ENCODE data around the gene TAF3.

Gene TAF3

GRCh38 chr10:8057636-8058273, 239.4 kb downstream of the TAF3 start:
- DNase-seq (ENCODE audit: insufficient read length, low spot score) (no peak), FAIRE-seq (no peak)
- no peak for TF ChIP-seq CTCF (IDR thresholded peaks at IDR 0.05; ENCODE audit: insufficient read depth, missing control alignments)

GRCh38 chr10:8058274-8059111, 240.2 kb downstream of the TAF3 start:
- FAIRE-seq = no peak

GRCh38 chr10:8059191-8059936, 241.1 kb downstream of the TAF3 start:
- FAIRE-seq = no peak
- DNase-seq (ENCODE audit: insufficient read length, low spot score) = no peak
- TF ChIP-seq CTCF (IDR thresholded peaks at IDR 0.05; ENCODE audit: insufficient read depth, missing control alignments) = no peak

More at GRCh38 chr10:8058274-8059111, 240.2 kb downstream of the TAF3 start:
- no peak for TF ChIP-seq CTCF (IDR thresholded peaks at IDR 0.05; ENCODE audit: insufficient read depth, missing control alignments)
- DNase-seq (ENCODE audit: insufficient read length, low spot score) = no peak

- DNase-seq (ENCODE audit: insufficient read length, low spot score) = no peak
- TF ChIP-seq CTCF (IDR thresholded peaks at IDR 0.05; ENCODE audit: insufficient read depth, missing control alignments) = no peak
- no peak for FAIRE-seq
Observed at GRCh38 chr10:8060010-8060703, 241.9 kb downstream of the TAF3 start.

GRCh38 chr10:8060704-8061121, 242.4 kb downstream of the TAF3 start:
- no peak for DNase-seq (ENCODE audit: insufficient read length, low spot score)
- no peak for FAIRE-seq
- no peak for TF ChIP-seq CTCF (IDR thresholded peaks at IDR 0.05; ENCODE audit: insufficient read depth, missing control alignments)

GRCh38 chr10:8061274-8062211, 243.2 kb downstream of the TAF3 start:
- DNase-seq (ENCODE audit: insufficient read length, low spot score) (no peak), FAIRE-seq (no peak)
- no peak for TF ChIP-seq CTCF (IDR thresholded peaks at IDR 0.05; ENCODE audit: insufficient read depth, missing control alignments)

Measured in D721Med (cell line).